Parathyroid adenoma (tissue), 2 donors: ENCODE measurements around the gene GRM4.

Source experiments
- H2AFZ ChIP-seq: fragments of 300-600 bp; sonication (generic); one replicate; pipeline ENCODE4 v1.7.0; 2017; ENCODE audit warnings: antibody characterized with exemption, mild to moderate bottlenecking
- H3K27ac ChIP-seq: fragments of 300-600 bp; sonication (generic); one replicate; pipeline ENCODE4 v1.7.0; 2017
- H3K27me3 ChIP-seq: fragments of 300-600 bp; sonication (generic); one replicate; pipeline ENCODE4 v1.7.0; 2017; ENCODE audit warnings: low read length; ENCODE audit not compliant: control insufficient read depth, insufficient read depth
- H3K36me3 ChIP-seq: fragments of 300-600 bp; sonication (generic); one replicate; pipeline ENCODE4 v1.7.0; 2017; ENCODE audit warnings: low read length; ENCODE audit not compliant: control insufficient read depth, insufficient read depth
- H3K4me1 ChIP-seq: fragments of 300-600 bp; sonication (generic); one replicate; pipeline ENCODE4 v1.7.0; 2017; ENCODE audit warnings: control low read depth
- H3K4me2 ChIP-seq: fragments of 300-600 bp; sonication (generic); one replicate; pipeline ENCODE4 v1.7.0; 2017; ENCODE audit warnings: low read length
- H3K4me3 ChIP-seq: fragments of 300-600 bp; sonication (generic); one replicate; pipeline ENCODE4 v1.7.0; 2017; ENCODE audit warnings: low read depth, low read length
- H3K79me2 ChIP-seq: fragments of 300-600 bp; sonication (generic); one replicate; pipeline ENCODE4 v1.7.0; 2017; ENCODE audit warnings: control low read depth
- H3K9ac ChIP-seq: fragments of 300-600 bp; sonication (generic); one replicate; pipeline ENCODE4 v1.7.0; 2017; ENCODE audit warnings: mild to moderate bottlenecking
- H3K9me3 ChIP-seq: fragments of 300-600 bp; sonication (generic); one replicate; pipeline ENCODE4 v1.7.0; 2017; ENCODE audit warnings: low read length; ENCODE audit not compliant: control insufficient read depth
- TF ChIP-seq, protein P1 (sequence below): fragments of 300-600 bp; sonication (generic); IDR thresholded peaks from one replicate; pipeline ENCODE4 v1.7.0; 2017; ENCODE audit warnings: antibody characterized with exemption, mild to moderate bottlenecking
- donor health status: primary hyperparathyroidism.

GRM4 gene

DNA sequence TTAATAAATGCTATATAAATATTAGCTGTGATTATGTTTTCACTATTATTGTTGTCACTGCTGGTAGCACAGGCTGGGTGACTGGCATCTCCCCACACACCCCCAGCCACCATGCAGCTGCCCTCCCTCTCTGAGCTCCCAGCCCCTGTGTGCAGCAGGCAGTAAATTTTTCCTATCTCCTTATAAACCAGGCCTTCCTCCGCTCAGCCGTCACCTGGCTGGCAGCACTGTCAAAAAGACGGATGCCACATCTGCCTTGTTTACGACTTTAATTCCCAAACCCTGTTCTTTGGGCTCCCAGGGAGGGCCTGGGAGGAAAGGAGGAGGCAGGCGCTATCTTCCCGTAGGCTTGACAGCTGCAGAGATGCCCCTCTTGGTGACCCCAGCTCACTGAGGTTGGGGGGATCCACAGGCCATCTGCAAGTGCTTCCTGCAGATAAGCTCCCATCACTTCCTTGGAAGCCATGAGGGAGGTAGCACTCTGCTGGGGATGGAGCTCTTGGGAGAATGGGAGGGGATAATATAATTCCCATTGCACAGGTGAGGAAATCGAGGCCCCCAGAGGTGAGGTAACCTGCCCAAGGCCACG, 94.5 kb downstream of the GRM4 start:
- no peak overlapping the region for H2AFZ ChIP-seq
- no peaks in the 10 kb centered on the region for H3K79me2 ChIP-seq
- no peak overlapping the region for H3K4me2 ChIP-seq
- H3K4me3 ChIP-seq = no peak overlapping the region
- H3K36me3 ChIP-seq = no peaks in the 10 kb centered on the region
- TF ChIP-seq, protein P1, sequence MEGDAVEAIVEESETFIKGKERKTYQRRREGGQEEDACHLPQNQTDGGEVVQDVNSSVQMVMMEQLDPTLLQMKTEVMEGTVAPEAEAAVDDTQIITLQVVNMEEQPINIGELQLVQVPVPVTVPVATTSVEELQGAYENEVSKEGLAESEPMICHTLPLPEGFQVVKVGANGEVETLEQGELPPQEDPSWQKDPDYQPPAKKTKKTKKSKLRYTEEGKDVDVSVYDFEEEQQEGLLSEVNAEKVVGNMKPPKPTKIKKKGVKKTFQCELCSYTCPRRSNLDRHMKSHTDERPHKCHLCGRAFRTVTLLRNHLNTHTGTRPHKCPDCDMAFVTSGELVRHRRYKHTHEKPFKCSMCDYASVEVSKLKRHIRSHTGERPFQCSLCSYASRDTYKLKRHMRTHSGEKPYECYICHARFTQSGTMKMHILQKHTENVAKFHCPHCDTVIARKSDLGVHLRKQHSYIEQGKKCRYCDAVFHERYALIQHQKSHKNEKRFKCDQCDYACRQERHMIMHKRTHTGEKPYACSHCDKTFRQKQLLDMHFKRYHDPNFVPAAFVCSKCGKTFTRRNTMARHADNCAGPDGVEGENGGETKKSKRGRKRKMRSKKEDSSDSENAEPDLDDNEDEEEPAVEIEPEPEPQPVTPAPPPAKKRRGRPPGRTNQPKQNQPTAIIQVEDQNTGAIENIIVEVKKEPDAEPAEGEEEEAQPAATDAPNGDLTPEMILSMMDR = no peak
- H3K4me1 ChIP-seq = no peaks in the 10 kb centered on the region
- H3K27me3 ChIP-seq = no peaks in the 10 kb centered on the region
- H3K9ac ChIP-seq = no peak overlapping the region
- no peak overlapping the region for H3K27ac ChIP-seq
- no peaks in the 10 kb centered on the region for H3K9me3 ChIP-seq

DNA sequence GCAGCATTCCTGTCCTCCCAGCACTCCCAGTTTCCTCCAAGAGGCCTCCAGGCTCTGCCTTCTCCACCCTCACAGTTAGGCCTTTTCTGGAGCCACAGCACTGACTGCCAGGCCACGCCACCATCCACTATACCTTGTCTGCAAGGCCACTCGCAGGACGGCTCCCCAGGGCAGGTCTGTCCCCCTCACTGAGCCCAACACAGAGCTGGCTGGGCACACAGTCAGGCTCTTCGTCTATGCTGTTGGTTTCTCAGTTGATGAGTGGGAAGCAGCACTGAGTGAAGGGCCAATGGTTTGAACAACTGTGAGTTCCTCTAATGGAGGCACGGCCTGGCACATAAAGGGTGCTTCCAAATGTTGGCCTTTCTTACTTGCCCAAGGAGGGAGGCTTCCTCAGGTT, 95.2 kb downstream of the GRM4 start:
- Histone ChIP-seq H3K27ac (no peak overlapping the region), H3K4me1 (no peaks in the 10 kb centered on the region), H3K79me2 (no peaks in the 10 kb centered on the region), H3K9ac (no peak overlapping the region), H3K27me3 (no peaks in the 10 kb centered on the region), H2AFZ (no peak overlapping the region), H3K4me2 (no peak overlapping the region), H3K4me3 (no peak overlapping the region), H3K9me3 (no peaks in the 10 kb centered on the region), H3K36me3 (no peaks in the 10 kb centered on the region)
- TF ChIP-seq, protein P1 = no peak

DNA sequence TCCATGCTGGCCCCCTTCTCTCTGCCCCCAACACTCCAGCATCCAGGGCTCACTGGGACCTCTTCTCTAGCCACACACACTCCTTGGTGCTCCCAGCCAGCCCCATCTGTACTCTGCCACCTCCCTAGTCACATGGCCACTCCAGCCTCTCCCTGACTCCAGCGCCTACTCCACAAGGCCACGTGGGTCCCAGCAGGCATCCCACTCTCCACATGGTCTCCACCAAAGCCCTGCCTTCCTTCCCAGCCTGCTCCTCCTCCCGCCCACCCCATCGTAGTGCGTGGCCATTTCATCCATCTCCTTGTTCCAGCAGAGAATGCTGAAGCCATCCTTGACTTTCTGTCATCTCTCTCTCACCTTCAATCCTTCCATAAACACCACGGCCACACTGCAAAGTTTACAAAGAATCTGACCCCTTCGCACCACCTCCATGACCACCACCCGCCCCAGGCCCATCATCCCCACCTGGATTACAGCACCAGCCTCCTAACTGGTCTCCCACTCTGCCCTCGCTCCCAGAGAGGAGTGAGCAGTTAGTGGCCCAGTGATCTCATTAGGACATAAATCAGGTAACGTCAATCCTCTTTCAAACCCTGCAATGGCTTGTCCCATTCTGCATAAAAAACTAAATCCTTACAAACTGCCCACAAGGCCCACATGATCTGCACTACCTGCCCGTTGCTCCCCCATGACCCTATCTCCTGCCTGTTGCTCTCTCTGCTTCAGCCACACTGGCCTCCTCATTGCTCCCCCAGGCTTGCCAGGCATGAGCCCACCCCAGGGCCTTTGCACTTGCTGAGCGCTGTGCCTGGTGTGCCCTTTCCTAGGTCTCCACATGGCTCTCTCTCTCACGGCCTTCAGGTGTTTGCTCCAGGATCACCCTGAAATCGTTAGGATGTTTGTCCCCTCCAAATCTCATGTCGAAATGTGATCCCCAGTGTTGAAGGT, 96.2 kb downstream of the GRM4 start:
- Histone ChIP-seq H3K27me3 (no peaks in the 10 kb centered on the region), H3K79me2 (no peaks in the 10 kb centered on the region), H3K27ac (no peak overlapping the region), H3K9me3 (no peaks in the 10 kb centered on the region), H3K4me1 (no peaks in the 10 kb centered on the region), H3K9ac (no peak overlapping the region), H3K36me3 (no peaks in the 10 kb centered on the region), H2AFZ (no peak overlapping the region), H3K4me3 (no peak overlapping the region), H3K4me2 (no peak overlapping the region)
- TF ChIP-seq, protein P1 = no peak

DNA sequence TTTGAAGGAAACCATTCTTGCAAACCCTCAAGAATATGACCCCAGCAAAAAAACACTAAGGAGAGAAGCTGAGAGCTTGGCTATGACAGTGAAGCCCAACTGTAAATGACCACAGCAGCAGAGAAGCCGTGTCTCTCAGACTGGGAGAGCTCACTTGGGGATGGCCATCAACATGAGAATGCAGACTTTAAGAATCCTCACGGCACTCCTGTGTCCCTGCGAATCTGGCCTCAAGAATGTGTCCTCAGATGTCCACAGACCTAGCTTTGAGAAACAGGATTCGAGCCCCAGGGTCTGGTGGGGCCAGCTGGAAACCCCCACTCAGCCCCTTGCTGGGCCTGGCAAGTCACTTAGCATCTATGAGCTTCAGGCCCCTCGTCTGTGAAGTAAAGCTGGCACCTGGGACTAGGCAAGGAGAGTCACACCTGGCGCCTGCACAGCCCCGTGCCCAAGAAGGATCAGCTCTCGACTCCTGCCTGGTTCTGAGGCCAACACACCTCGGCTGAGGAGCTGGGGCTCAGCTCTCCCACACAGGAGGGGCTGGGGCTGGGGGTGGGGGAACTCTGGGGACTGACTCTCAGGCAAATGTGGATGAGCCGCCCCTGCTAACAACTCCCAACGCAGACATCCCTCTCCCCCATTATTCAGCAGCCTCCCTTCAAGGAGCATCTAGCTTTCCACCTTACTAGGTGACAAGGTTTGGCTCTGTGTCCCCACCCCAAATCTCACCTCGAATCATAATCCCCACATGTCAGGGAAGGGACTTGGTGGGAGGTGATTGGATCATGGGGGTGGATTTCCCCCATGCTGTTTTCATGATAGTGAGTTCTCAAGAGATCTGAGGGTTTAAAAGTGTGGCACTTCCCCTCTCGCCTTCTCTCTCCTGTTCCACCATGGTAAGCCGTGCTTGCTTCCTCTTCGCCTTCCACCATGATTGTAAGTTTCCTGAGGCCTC, 97.7 kb downstream of the GRM4 start:
- Histone ChIP-seq H3K36me3 (no peaks in the 10 kb centered on the region), H3K9me3 (no peaks in the 10 kb centered on the region), H3K4me2 (no peak overlapping the region), H3K4me3 (no peak overlapping the region), H3K27me3 (no peaks in the 10 kb centered on the region), H3K27ac (no peak overlapping the region), H3K4me1 (no peaks in the 10 kb centered on the region), H2AFZ (no peak overlapping the region), H3K9ac (no peak overlapping the region), H3K79me2 (no peaks in the 10 kb centered on the region)
- TF ChIP-seq, protein P1 = no peak
